H9 (cell line): ENCODE data around the gene MTA2. TPM values are rescaled to one million over a fixed set of nuclear protein-coding genes. Genes with fewer than 3 reads are reported as not detected.
A peak's percentile ranks its signal among the peaks of the same experiment; 100 is the strongest.

ENCODE experiments used
- DNase-seq: peaks from one replicate; pipeline ENCODE4 v3.0.0-alpha.2; 2017
- H2AFZ ChIP-seq: one replicate; pipeline ENCODE4 v1.6.1; 2013; ENCODE audit warnings: mild to moderate bottlenecking, low read length, control low read depth, moderate library complexity
- H2AK5ac ChIP-seq: 2 replicates; pipeline ENCODE4 v1.6.1; 2013; ENCODE audit warnings: low read length, control low read depth, mixed read lengths; ENCODE audit not compliant: insufficient read length
- H2BK120ac ChIP-seq: one replicate; pipeline ENCODE4 v1.6.1; 2013; ENCODE audit warnings: low read depth, mild to moderate bottlenecking, low read length, control low read depth, inconsistent platforms; ENCODE audit not compliant: poor library complexity, severe bottlenecking
- H2BK12ac ChIP-seq: 2 replicates; pipeline ENCODE4 v1.6.1; 2013; ENCODE audit warnings: low read length, control low read depth, mixed read lengths, low read depth; ENCODE audit not compliant: insufficient read length
- H2BK15ac ChIP-seq: 2 replicates; pipeline ENCODE4 v1.6.1; 2013; ENCODE audit warnings: low read depth, low read length, control low read depth
- H2BK20ac ChIP-seq: one replicate; pipeline ENCODE4 v1.6.1; 2013; ENCODE audit warnings: low read depth, mild to moderate bottlenecking, low read length, control low read depth, inconsistent platforms; ENCODE audit not compliant: poor library complexity, severe bottlenecking
- H2BK5ac ChIP-seq: 2 replicates; pipeline ENCODE4 v1.6.1; 2013; ENCODE audit warnings: low read length, control low read depth, mixed read lengths; ENCODE audit not compliant: insufficient read length
- H3K14ac ChIP-seq: 2 replicates; pipeline ENCODE4 v1.6.1; 2013; ENCODE audit warnings: low read length, control low read depth; ENCODE audit not compliant: insufficient read depth
- H3K18ac ChIP-seq: 2 replicates; pipeline ENCODE4 v1.6.1; 2013; ENCODE audit warnings: low read depth, mild to moderate bottlenecking, mixed read lengths, low read length, control low read depth; ENCODE audit not compliant: insufficient read length
- H3K23ac ChIP-seq: 2 replicates; pipeline ENCODE4 v1.6.1; 2013; ENCODE audit warnings: low read length, control low read depth, mixed read lengths, low read depth; ENCODE audit not compliant: insufficient read length
- H3K23me2 ChIP-seq: 2 replicates; pipeline ENCODE4 v1.6.1; 2013; ENCODE audit warnings: low read depth, mild to moderate bottlenecking, mixed read lengths, low read length, control low read depth; ENCODE audit not compliant: insufficient read length, poor library complexity, severe bottlenecking
- H3K27ac ChIP-seq: 2 replicates; pipeline ENCODE4 v1.5.1; 2013; ENCODE audit warnings: low read length, control low read depth, mixed read lengths, low read depth; ENCODE audit not compliant: insufficient read length
- H3K27me3 ChIP-seq: 2 replicates; pipeline ENCODE4 v1.6.1; 2013; ENCODE audit warnings: low read length, control low read depth, inconsistent platforms; ENCODE audit not compliant: insufficient read depth
- H3K4ac ChIP-seq: 2 replicates; pipeline ENCODE4 v1.6.1; 2013; ENCODE audit warnings: low read depth, mild to moderate bottlenecking, control low read depth, inconsistent platforms, low read length, moderate library complexity
- H3K4me1 ChIP-seq: 2 replicates; pipeline ENCODE4 v1.6.1; 2013; ENCODE audit warnings: low read length, control low read depth, inconsistent platforms; ENCODE audit not compliant: insufficient read depth
- H3K4me2 ChIP-seq: 2 replicates; pipeline ENCODE4 v1.6.1; 2013; ENCODE audit warnings: low read length, control low read depth, mixed read lengths; ENCODE audit not compliant: insufficient read length, insufficient read depth
- H3K56ac ChIP-seq: 2 replicates; pipeline ENCODE4 v1.6.1; 2013; ENCODE audit warnings: low read depth, mild to moderate bottlenecking, mixed read lengths, low read length, control low read depth; ENCODE audit not compliant: insufficient read length
- H3K79me1 ChIP-seq: 2 replicates; pipeline ENCODE4 v1.6.1; 2013; ENCODE audit warnings: low read depth, mild to moderate bottlenecking, moderate library complexity, low read length, control low read depth, inconsistent platforms; ENCODE audit not compliant: insufficient read depth, poor library complexity, severe bottlenecking
- H3K79me2 ChIP-seq: 2 replicates; pipeline ENCODE4 v1.6.1; 2013; ENCODE audit warnings: low read length, control low read depth, inconsistent platforms; ENCODE audit not compliant: insufficient read depth
- H3K9ac ChIP-seq: 2 replicates; pipeline ENCODE4 v1.6.1; 2013; ENCODE audit warnings: low read length, control low read depth, mixed read lengths; ENCODE audit not compliant: insufficient read length; ENCODE audit errors: extremely low read depth
- H3K9me3 ChIP-seq: one replicate; pipeline ENCODE4 v1.6.1; 2013; ENCODE audit warnings: low read depth, low read length, inconsistent platforms; ENCODE audit not compliant: control insufficient read depth
- H3T11ph ChIP-seq: one replicate; pipeline ENCODE4 v1.6.1; 2013; ENCODE audit warnings: mild to moderate bottlenecking, low read length, control low read depth, inconsistent platforms
- H4K20me1 ChIP-seq: one replicate; pipeline ENCODE4 v1.6.1; 2013; ENCODE audit not compliant: control insufficient read depth, insufficient read length, insufficient read depth
- H4K5ac ChIP-seq: 2 replicates; pipeline ENCODE4 v1.6.1; 2013; ENCODE audit warnings: low read depth, mild to moderate bottlenecking, mixed read lengths, low read length, control low read depth; ENCODE audit not compliant: insufficient read length
- H4K8ac ChIP-seq: replicated peaks from 2 replicates; pipeline ENCODE4 v1.6.1; 2013; ENCODE audit warnings: low read length, control low read depth, mixed read lengths, low read depth; ENCODE audit not compliant: insufficient read length
- H4K91ac ChIP-seq: 2 replicates; pipeline ENCODE4 v1.6.1; 2013; ENCODE audit warnings: low read depth, mild to moderate bottlenecking, moderate library complexity, mixed read lengths, low read length, control low read depth; ENCODE audit not compliant: insufficient read length
- H3K27ac Mint-ChIP-seq, 3 experiments: 2 replicates in 2 of 3; 3 replicates in 1 of 3; pipeline ENCODE4 v1.8.0; 2020 to 2021; ENCODE audit warnings: mixed read lengths in 3 of 3, mild to moderate bottlenecking in 1 of 3, moderate library complexity in 1 of 3
- H3K27me3 Mint-ChIP-seq: 2 replicates; pipeline ENCODE4 v1.8.0; 2021; ENCODE audit warnings: low read depth, mild to moderate bottlenecking, moderate library complexity, mixed read lengths
- H3K36me3 Mint-ChIP-seq, 3 experiments: 2 replicates in 2 of 3; 3 replicates in 1 of 3; pipeline ENCODE4 v1.8.0; 2020 to 2021; ENCODE audit warnings: low read depth in 3 of 3, mixed read lengths in 3 of 3; ENCODE audit not compliant: insufficient read depth in 1 of 3
- H3K4me1 Mint-ChIP-seq, 2 experiments: 2 replicates each; pipeline ENCODE4 v1.8.0; 2020; ENCODE audit warnings: mixed read lengths in 2 of 2
- H3K4me3 Mint-ChIP-seq, 2 experiments: 2 replicates in 1 of 2; 3 replicates in 1 of 2; pipeline ENCODE4 v1.8.0; 2020 to 2021; ENCODE audit warnings: mild to moderate bottlenecking in 2 of 2, mixed read lengths in 2 of 2, moderate library complexity in 1 of 2
- H3K9me3 Mint-ChIP-seq, 2 experiments: 2 replicates in 1 of 2; 3 replicates in 1 of 2; pipeline ENCODE4 v1.8.0; 2020; ENCODE audit warnings: mild to moderate bottlenecking in 2 of 2, mixed read lengths in 2 of 2, moderate library complexity in 1 of 2
- CTCF ChIP-seq: fragments of 200-600 bp; sonication (generic); conservative IDR thresholded peaks from 3 replicates; pipeline ENCODE4 v1.8.0; 2021; ENCODE audit warnings: antibody characterized with exemption, mild to moderate bottlenecking
- WGBS: extraction: QIAGEN DNeasy Blood & Tissue Kit; methylation state at CpG from one replicate; pipeline ENCODE4 v1.1.7; 2013; ENCODE audit warnings: missing lambda C conversion rate, low lambda C conversion rate, mixed read lengths; ENCODE audit not compliant: insufficient read length; ENCODE audit errors: extremely low coverage; 5-methylcytosine and 5-hydroxymethylcytosine counted together
- total RNA-seq: library from RNA; stranded (reverse); gene quantifications from 2 replicates; pipeline ENCODE4 v1.2.1, GENCODE V29; 2021

MTA2 gene
- total RNA-seq, 1 experiment from 2014 or later, result 143 TPM

GRCh38 chr11:62546929-62547625, 54.6 kb downstream of the MTA2 start:
- Histone ChIP-seq H2AFZ (no peak overlapping the region), H2BK120ac (no peak overlapping the region), H3K56ac (no peak overlapping the region), H3K79me1 (no peaks in the 10 kb centered on the region), H4K20me1 (peaks cover 2% of the 10 kb centered on the region), H3T11ph (no peak overlapping the region), H3K23me2 (peaks cover 26% of the 10 kb centered on the region), H2AK5ac (no peak overlapping the region), H3K79me2 (no peaks in the 10 kb centered on the region), H3K4me2 (peak overlapping the region; percentile 66), H2BK5ac (no peak overlapping the region), H4K5ac (no peak overlapping the region), H3K23ac (no peak overlapping the region), H3K4ac (no peak overlapping the region), H3K27ac (no peak overlapping the region), H3K4me1 (no peaks in the 10 kb centered on the region; the same call in 1 of the 2 replicates), H2BK12ac (no peak overlapping the region), H3K27me3 (peaks cover 53% of the 10 kb centered on the region), H4K8ac (no peak overlapping the region), H2BK15ac (no peak overlapping the region), H2BK20ac (no peak overlapping the region), H3K14ac (peak overlapping the region; percentile 46; the same call in 1 of the 2 replicates), H3K9me3 (no peaks in the 10 kb centered on the region), H4K91ac (no peak overlapping the region), H3K18ac (peak overlapping the region; percentile 23), H3K9ac (no peak overlapping the region)
- no peak for DNase-seq
- peaks cover 36 to 60% of the 10 kb centered on the region in 2 experiments for H3K4me1 Mint-ChIP-seq
- no peaks in the 10 kb centered on the region; a peak in 1 of 7 replicates for H3K36me3 Mint-ChIP-seq
- no CpG with 5 or more reads among the region's 40 CpGs for WGBS
- H3K9me3 Mint-ChIP-seq, result no peaks in the 10 kb centered on the region; a peak in 2 of 5 replicates
- peak overlapping the region; percentile 68 to 84 for H3K4me3 Mint-ChIP-seq
- peaks cover 87% of the 10 kb centered on the region for H3K27me3 Mint-ChIP-seq
- no peak for TF ChIP-seq CTCF
- H3K27ac Mint-ChIP-seq, result peak overlapping the region in 1 of 3 experiments; percentile 69; a peak in 1 of 7 replicates
